ENCODE results near the gene NXNL1. TPM values are rescaled to one million over a fixed set of nuclear protein-coding genes. Genes with fewer than 3 reads are reported as not detected.
A peak's percentile ranks its signal among the peaks of the same experiment; 100 is the strongest.

Gene NXNL1
- total and polyA plus RNA-seq, 9 of the 15 experiments (the other 6 are each of a cell fraction or from before 2014, with no cell fraction given) = not detected

GRCh38 chr19:17419154-17419620 is 41.5 kb downstream of the NXNL1 start:
- no peak for FAIRE-seq
- Histone ChIP-seq H3K27me3 (ENCODE audit: control insufficient read depth in 2 of 2, insufficient read depth in 2 of 2, low read length in 2 of 2) (no peaks in the 10 kb centered on the region), H3K4me3 (peak overlapping the region; percentile 47), H3K9me1 (ENCODE audit: control insufficient read depth, insufficient read depth, low read length) (no peaks in the 10 kb centered on the region), H2AFZ (ENCODE audit: low read depth, low read length) (peak overlapping the region; percentile 84), H3K4me2 (ENCODE audit: insufficient read depth, low read length) (peak overlapping the region; percentile 83), H3K4me1 (replicated peaks in 1 of 2; ENCODE audit: control insufficient read depth in 2 of 2, insufficient read depth in 2 of 2, low read length in 2 of 2) (peaks cover 7 to 20% of the 10 kb centered on the region in 2 experiments; a peak in 3 of 5 replicates), H3K9ac (ENCODE audit: insufficient read depth in 1 of 2, low read depth in 2 of 2, low read length in 2 of 2) (peak overlapping the region; percentile 74 to 88), H3K27ac (ENCODE audit: extremely low read depth, low read depth, low read length) (peak overlapping the region; percentile 72), H3K79me2 (ENCODE audit: control insufficient read depth, insufficient read depth, low read length) (peaks cover 6% of the 10 kb centered on the region; the same call in 2 of the 3 replicates), H3K36me3 (ENCODE audit: control insufficient read depth, insufficient read depth, low read length) (peaks cover 10% of the 10 kb centered on the region; the same call in 1 of the 3 replicates), H4K20me1 (replicated peaks; ENCODE audit: control insufficient read depth, insufficient read depth, low read length) (no peaks in the 10 kb centered on the region), H3K9me3 (replicated peaks; ENCODE audit: control insufficient read depth, insufficient read depth, low read depth, low read length) (no peaks in the 10 kb centered on the region)
- WGBS (ENCODE audit: insufficient coverage, low coverage, missing lambda C conversion rate) = 2% methylated on average over 8 of the region's 8 CpGs
- in situ Hi-C loops (cut with MboI) (no loop called here), intact Hi-C loops (cut with micrococcal nuclease) (loop anchor here (1.0 to 2.0 kb wide), 2 partner anchors 14 to 24 kb away; partner anchors contain the start of genes BST2 and CCDC194)
- ATAC-seq = no peak; the same call in 2 of the 3 replicates
- ChIA-PET POLR2A (interaction anchor here (0.6 to 2.1 kb wide), 14 partner anchors 9 to 441 kb away, joined by 3 to 20 read pairs (median 3); partner anchors contain the start of genes BST2, PGLS and TMEM221), CTCF (ENCODE audit: low intra/inter-chr PET ratio) (interaction anchor here (0.6 kb wide), 1 partner anchor 93 kb away, joined by 3 read pairs; no protein-coding TSS in a partner anchor)
- peak in 1 of 4 experiments; percentile 30 for DNase-seq (ENCODE audit: extremely low read depth in 1 of 4, low spot score in 3 of 4)
- TSS peak; percentile 99 for BruUV-seq (replicated peaks)
- TF ChIP-seq SMC3 (conservative IDR thresholded peaks at IDR 0.05; ENCODE audit: insufficient read depth, low read depth, low read length) = no peak
- TF ChIP-seq ATF7 (IDR thresholded peaks at IDR 0.05) = no peak
- TF ChIP-seq ZNF12 (CRISPR knock-in tag; IDR thresholded peaks at IDR 0.05) = no peak
- TF ChIP-seq DLX4 (CRISPR knock-in tag; IDR thresholded peaks at IDR 0.05) = no peak
- TF ChIP-seq CEBPB (tag; IDR thresholded peaks at IDR 0.05) = peak; percentile 40
- TF ChIP-seq NR0B1 (IDR thresholded peaks at IDR 0.05; ENCODE audit: partially characterized antibody) = no peak
- TF ChIP-seq HOMEZ (CRISPR knock-in tag; IDR thresholded peaks at IDR 0.05) = no peak
- no peak for TF ChIP-seq MIER1 (IDR thresholded peaks at IDR 0.05; ENCODE audit: low read depth)
- no peak for TF ChIP-seq ZNF133 (CRISPR knock-in tag; IDR thresholded peaks at IDR 0.05)
- TF ChIP-seq KLF1 (tag; IDR thresholded peaks at IDR 0.05) = no peak
- TF ChIP-seq RAD21 (CRISPR knock-in tag; conservative IDR thresholded peaks at IDR 0.05 in 1 of 2, IDR thresholded peaks at IDR 0.05 in 1 of 2) = 0 out of 4 replicates have a peak, but pooled peaks of 1 of the 2 experiments have one; percentile 4
- no peak for TF ChIP-seq GABPB2 (CRISPR knock-in tag; conservative IDR thresholded peaks at IDR 0.05)
- peak; percentile 82; the same call in 1 of the 2 replicates for TF ChIP-seq POLR2H (tag; IDR thresholded peaks at IDR 0.05; ENCODE audit: low read depth)
- 0 out of 2 replicates have a peak, but pooled peaks have one; percentile 54 for TF ChIP-seq HDAC2 (IDR thresholded peaks at IDR 0.05)
- no peak for TF ChIP-seq STAT5A (IDR thresholded peaks at IDR 0.05; ENCODE audit: borderline replicate concordance, low read length)
- no peak for TF ChIP-seq RNF219 (CRISPR knock-in tag; IDR thresholded peaks at IDR 0.05)
- TF ChIP-seq BRD9 (IDR thresholded peaks at IDR 0.05; ENCODE audit: low read depth, partially characterized antibody) = no peak
- no peak for TF ChIP-seq GATAD2B (IDR thresholded peaks at IDR 0.05; ENCODE audit: borderline replicate concordance)
